Endothelial cell of umbilical vein (primary cell): ENCODE measurements around the gene BEST2. TPM values are rescaled to one million over a fixed set of nuclear protein-coding genes. Genes with fewer than 3 reads are reported as not detected.

Experiments used
- BruUV-seq: library from RNA; stranded (reverse); fragments of 400-500 nt; replicated peaks from 2 replicates; lab custom pipeline; 2021; lab: Mats Ljungman, UMichigan
- CTCF ChIA-PET: fragments of 300-600, 350-600 bp; sonication (Branson Sonifier 250); formaldehyde crosslinking; loops from one replicate; lab custom pipeline; 2021; ENCODE audit warnings: antibody characterized with exemption, inconsistent platforms; lab: Charles Lee
- POLR2A ChIA-PET: fragments of 300-600, 350-600 bp; sonication (Branson Sonifier 250); formaldehyde crosslinking; loops from one replicate; lab custom pipeline; 2021; ENCODE audit warnings: antibody characterized with exemption, inconsistent platforms; lab: Charles Lee
- DNase-seq: peaks from one replicate; pipeline ENCODE4 v3.0.0-alpha.2; 2011; ENCODE audit warnings: low read depth, low spot score
- FAIRE-seq: peaks from 2 replicates; lab custom pipeline; 2011; peaks lifted over from hg19 to GRCh38; lab: Jason Lieb, UNC
- H2AFZ ChIP-seq: 2 replicates; pipeline ENCODE4 v1.6.0; 2012; ENCODE audit warnings: low read depth, low read length, control low read depth, inconsistent platforms
- H3K27ac ChIP-seq: 2 replicates; pipeline ENCODE4 v1.5.1; 2011; ENCODE audit warnings: low read depth, mild to moderate bottlenecking, control low read depth, low read length, moderate library complexity; ENCODE audit not compliant: insufficient read depth
- H3K27me3 ChIP-seq, 2 experiments: 2 replicates each; pipeline versions ENCODE4 v1.6.0 to v1.6.1; 2011; ENCODE audit warnings: low read length in 2 of 2, mixed read lengths in 1 of 2; ENCODE audit not compliant: control insufficient read depth in 2 of 2, insufficient read depth in 2 of 2
- H3K36me3 ChIP-seq, 2 experiments: 2 replicates in 1 of 2; 3 replicates in 1 of 2; pipeline ENCODE4 v1.5.1; 2011; ENCODE audit warnings: low read length in 2 of 2, mild to moderate bottlenecking in 1 of 2, moderate library complexity in 1 of 2; ENCODE audit not compliant: control insufficient read depth in 2 of 2, insufficient read depth in 2 of 2; ENCODE audit errors: extremely low read depth in 1 of 2
- H3K4me1 ChIP-seq: 3 replicates; pipeline ENCODE4 v1.5.1; 2011; ENCODE audit warnings: mild to moderate bottlenecking, low read length; ENCODE audit not compliant: control insufficient read depth, insufficient read depth; ENCODE audit errors: extremely low read depth
- H3K4me2 ChIP-seq: 2 replicates; pipeline ENCODE4 v1.6.1; 2011; ENCODE audit warnings: low read length, control low read depth, mixed read lengths; ENCODE audit not compliant: insufficient read depth
- H3K4me3 ChIP-seq, 3 experiments: fragments of 200-600 bp in 1 of 3; sonication (generic), shearing (Covaris generic) in 1 of 3; replicated peaks in 1 of 3; 2 replicates each; pipeline ENCODE4 v1.5.1; 2011 to 2016; ENCODE audit warnings: control low read depth in 3 of 3, low read length in 3 of 3, mild to moderate bottlenecking in 2 of 3, inconsistent platforms in 1 of 3, low read depth in 1 of 3, moderate library complexity in 1 of 3; ENCODE audit not compliant: insufficient read depth in 1 of 3
- H3K79me2 ChIP-seq: 2 replicates; pipeline ENCODE4 v1.6.0; 2012; ENCODE audit warnings: low read length, inconsistent platforms; ENCODE audit not compliant: control insufficient read depth, insufficient read depth
- H3K9ac ChIP-seq: replicated peaks from 2 replicates; pipeline ENCODE3; 2011; ENCODE audit warnings: low read length, control low read depth; ENCODE audit not compliant: insufficient read depth; ENCODE audit errors: extremely low read depth
- H3K9me1 ChIP-seq: replicated peaks from 3 replicates; pipeline ENCODE4 v1.6.0; 2011; ENCODE audit warnings: mild to moderate bottlenecking, low read length; ENCODE audit not compliant: control insufficient read depth, insufficient read depth; ENCODE audit errors: extremely low read depth
- H3K9me3 ChIP-seq: replicated peaks from 2 replicates; pipeline ENCODE4 v1.5.1; 2012; ENCODE audit warnings: low read length, inconsistent platforms; ENCODE audit not compliant: control insufficient read depth, insufficient read depth
- H4K20me1 ChIP-seq: replicated peaks from 2 replicates; pipeline ENCODE3; 2011; ENCODE audit warnings: mild to moderate bottlenecking, low read length; ENCODE audit not compliant: control insufficient read depth, insufficient read depth; ENCODE audit errors: extremely low read depth
- CTCF ChIP-seq, 2 donors: IDR thresholded peaks; 1 replicate in 1 of 2; 2 replicates in 1 of 2; pipeline ENCODE4 v1.5.1; 2011; ENCODE audit warnings: low read length in 2 of 2, mild to moderate bottlenecking in 2 of 2, moderate library complexity in 2 of 2, control low read depth in 1 of 2, inconsistent platforms in 1 of 2, low read depth in 1 of 2; ENCODE audit not compliant: insufficient read depth in 1 of 2; ENCODE audit errors: extremely low read depth in 1 of 2
- EZH2 ChIP-seq: IDR thresholded peaks from 2 replicates; pipeline ENCODE4 v1.6.1; 2012; ENCODE audit warnings: borderline replicate concordance, low read depth, mild to moderate bottlenecking, moderate library complexity, low read length, inconsistent platforms; ENCODE audit not compliant: severe bottlenecking
- FOS ChIP-seq: IDR thresholded peaks from 2 replicates; pipeline ENCODE4 v1.6.1; 2011; ENCODE audit warnings: mild to moderate bottlenecking, low read length, moderate library complexity, borderline replicate concordance; ENCODE audit not compliant: insufficient read depth
- GATA2 ChIP-seq: IDR thresholded peaks from 2 replicates; pipeline ENCODE4 v1.7.0; 2011; ENCODE audit warnings: low read depth, mild to moderate bottlenecking, moderate library complexity, mixed read lengths, low read length; ENCODE audit not compliant: insufficient read length, insufficient read depth
- JUN ChIP-seq: IDR thresholded peaks from 2 replicates; pipeline ENCODE4 v1.6.1; 2011; ENCODE audit warnings: borderline replicate concordance, low read depth; ENCODE audit not compliant: insufficient read length, insufficient read depth
- MYC ChIP-seq: IDR thresholded peaks from one replicate; pipeline ENCODE4 v1.6.1; 2011; ENCODE audit warnings: mild to moderate bottlenecking, low read depth, low read length
- POLR2A ChIP-seq: IDR thresholded peaks from 2 replicates; pipeline ENCODE4 v1.6.1; 2012; ENCODE audit warnings: low read depth, mild to moderate bottlenecking, control low read depth, low read length
- POLR2AphosphoS5 ChIP-seq: IDR thresholded peaks from 2 replicates; pipeline ENCODE4 v1.6.1; 2012; ENCODE audit warnings: low read depth, mild to moderate bottlenecking, control low read depth, low read length, moderate library complexity; ENCODE audit not compliant: insufficient read depth
- dilution Hi-C: fragments of 300-500 bp; cut with MboI; formaldehyde crosslinking; loops from one replicate; pipeline ENCODE4 v1.15.0; 2019; ENCODE audit warnings: low sequenced_read_pairs; ENCODE audit not compliant: extremely low pct_ligation_motif_present
- intact Hi-C: fragments of 100-400 bp; cut with micrococcal nuclease; formaldehyde crosslinking; loops from one replicate; pipeline ENCODE4 v1.10.0; 2022
- polyA plus RNA-seq, 4 experiments: library from polyadenylated mRNA; depleted of rRNA in 3 of 4; stranded (reverse) in 3 of 4; unstranded in 1 of 4; fragments of >200 nt; gene quantifications; 2 replicates each; pipeline versions ENCODE4 v1.2.1 to v1.2.3, GENCODE V29; 2011 to 2012; ENCODE audit warnings: missing spikeins in 1 of 4
- total RNA-seq: library from RNA; stranded (reverse); gene quantifications from 2 replicates; pipeline ENCODE4 v1.2.3, GENCODE V29; 2021
- TF ChIP-seq, protein P1 (sequence below): IDR thresholded peaks from 2 replicates; pipeline ENCODE4 v1.6.1; 2011; ENCODE audit not compliant: insufficient read depth, insufficient read length

Gene BEST2
- total and polyA plus RNA-seq, 2 donors (not counting 3 experiments of a cell fraction or from before 2014, with no cell fraction given) = not detected

GRCh38 chr19:12800923-12801465 lies 49.4 kb downstream of the BEST2 start:
- H2AFZ ChIP-seq = peak overlapping the region; percentile 63
- BruUV-seq = TSS peak; percentile 48
- H3K9ac ChIP-seq = peak overlapping the region; percentile 57
- H3K4me1 ChIP-seq = peaks cover 13% of the 10 kb centered on the region
- peaks cover 0 to 12% of the 10 kb centered on the region in 2 experiments for H3K36me3 ChIP-seq
- H3K4me2 ChIP-seq = peak overlapping the region; percentile 68
- no peaks in the 10 kb centered on the region for H3K9me3 ChIP-seq
- no peak overlapping the region for H3K27ac ChIP-seq
- intact Hi-C loops = loop anchor here (2.0 kb wide), 1 partner anchor 46 kb away; no protein-coding TSS in a partner anchor
- dilution Hi-C loops = no loop called here
- CTCF ChIA-PET = interaction anchor here (4.1 to 13.8 kb wide), 3 partner anchors 24 to 46 kb away, joined by 30 to 524 read pairs (median 387); partner anchors contain the start of gene HOOK2
- no peak for FAIRE-seq
- H3K79me2 ChIP-seq = peaks cover 14% of the 10 kb centered on the region
- no peak for TF ChIP-seq GATA2
- no peak for TF ChIP-seq POLR2AphosphoS5
- no peak for TF ChIP-seq CTCF (IDR thresholded peaks at IDR 0.05; ENCODE audit: extremely low read depth in 1 of 2, insufficient read depth in 1 of 2, low read depth in 1 of 2, low read length in 2 of 2)
- no peak for TF ChIP-seq JUN
- no peak for TF ChIP-seq POLR2A
- TF ChIP-seq FOS = no peak
- no peak for TF ChIP-seq EZH2
- TF ChIP-seq, protein P1, sequence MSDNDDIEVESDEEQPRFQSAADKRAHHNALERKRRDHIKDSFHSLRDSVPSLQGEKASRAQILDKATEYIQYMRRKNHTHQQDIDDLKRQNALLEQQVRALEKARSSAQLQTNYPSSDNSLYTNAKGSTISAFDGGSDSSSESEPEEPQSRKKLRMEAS = no peak
- no peak for TF ChIP-seq MYC
- no peak for DNase-seq
- no peaks in the 10 kb centered on the region for H3K27me3 ChIP-seq
- H3K4me3 ChIP-seq = peak overlapping the region; percentile 40 to 72 (median 64)
- no peaks in the 10 kb centered on the region for H3K9me1 ChIP-seq
- POLR2A ChIA-PET = interaction anchor here (0.6 to 1.4 kb wide), 2 partner anchors 9 to 62 kb away, joined by 4 to 5 read pairs; partner anchors contain the start of gene JUNB
- H4K20me1 ChIP-seq = no peaks in the 10 kb centered on the region
